Uterus (tissue), 2 donors: ENCODE data around the gene IDH3A.

Experiments
- POLR2A ChIP-seq, 2 donors: fragments of 450-650 bp; IDR thresholded peaks; one replicate each; pipeline ENCODE4 v1.6.1; 2016; ENCODE audit warnings: antibody characterized with exemption in 2 of 2, mild to moderate bottlenecking in 1 of 2, moderate library complexity in 1 of 2
- TF ChIP-seq, protein P1 (sequence below), 4 experiments: fragments of 200-600 bp in 2 of 4; fragments of 450-650 bp in 2 of 4; sonication (generic) in 2 of 4; IDR thresholded peaks; one replicate each; pipeline ENCODE4 v1.5.1; 2016 to 2019; ENCODE audit warnings: antibody characterized with exemption in 4 of 4, mild to moderate bottlenecking in 2 of 4, moderate library complexity in 1 of 4

DNA sequence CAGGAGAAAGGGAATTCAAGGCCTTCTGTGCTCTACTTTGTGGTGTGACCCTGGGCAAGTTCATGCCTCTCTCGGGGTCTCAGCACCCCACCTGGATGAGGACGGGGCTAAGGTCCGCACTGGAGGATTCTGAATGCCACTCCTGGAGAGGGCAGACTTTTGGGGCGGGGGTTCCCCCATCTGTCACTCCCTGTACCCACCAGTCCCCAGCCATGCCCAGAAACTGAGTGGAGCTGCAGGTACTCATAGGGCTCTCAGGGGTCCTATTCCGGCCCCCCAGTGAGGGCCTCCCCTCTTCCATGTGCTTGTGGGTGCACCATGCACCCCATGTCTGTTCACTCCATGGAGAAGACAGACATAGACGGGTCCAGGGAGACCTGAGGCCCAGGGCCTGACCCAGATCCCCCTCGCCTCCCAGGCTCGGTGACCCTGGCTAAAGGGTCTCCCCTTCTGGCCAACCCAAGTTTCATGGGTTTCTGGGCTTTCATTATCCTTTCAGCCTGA, 59.2 kb downstream of the IDH3A start:
- TF ChIP-seq, protein P1, sequence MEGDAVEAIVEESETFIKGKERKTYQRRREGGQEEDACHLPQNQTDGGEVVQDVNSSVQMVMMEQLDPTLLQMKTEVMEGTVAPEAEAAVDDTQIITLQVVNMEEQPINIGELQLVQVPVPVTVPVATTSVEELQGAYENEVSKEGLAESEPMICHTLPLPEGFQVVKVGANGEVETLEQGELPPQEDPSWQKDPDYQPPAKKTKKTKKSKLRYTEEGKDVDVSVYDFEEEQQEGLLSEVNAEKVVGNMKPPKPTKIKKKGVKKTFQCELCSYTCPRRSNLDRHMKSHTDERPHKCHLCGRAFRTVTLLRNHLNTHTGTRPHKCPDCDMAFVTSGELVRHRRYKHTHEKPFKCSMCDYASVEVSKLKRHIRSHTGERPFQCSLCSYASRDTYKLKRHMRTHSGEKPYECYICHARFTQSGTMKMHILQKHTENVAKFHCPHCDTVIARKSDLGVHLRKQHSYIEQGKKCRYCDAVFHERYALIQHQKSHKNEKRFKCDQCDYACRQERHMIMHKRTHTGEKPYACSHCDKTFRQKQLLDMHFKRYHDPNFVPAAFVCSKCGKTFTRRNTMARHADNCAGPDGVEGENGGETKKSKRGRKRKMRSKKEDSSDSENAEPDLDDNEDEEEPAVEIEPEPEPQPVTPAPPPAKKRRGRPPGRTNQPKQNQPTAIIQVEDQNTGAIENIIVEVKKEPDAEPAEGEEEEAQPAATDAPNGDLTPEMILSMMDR (IDR thresholded peaks at IDR 0.05): no peak
- no peak for TF ChIP-seq POLR2A (IDR thresholded peaks at IDR 0.05)
